Motor neuron (in vitro differentiated cells): ENCODE measurements around the gene GALK1. TPM values are rescaled to one million over a fixed set of nuclear protein-coding genes. Genes with fewer than 3 reads are reported as not detected.
A peak's percentile ranks its signal among the peaks of the same experiment; 100 is the strongest.

ENCODE experiments used
- ATAC-seq, 8 experiments: fragments of 200-7000 bp; cut with Tn5 transposase; replicated peaks in 6 of 8; 2 replicates each; pipeline ENCODE4 v1.8.0; 2021; ENCODE audit warnings: mild to moderate bottlenecking in 8 of 8, moderate library complexity in 8 of 8
- H3K27ac ChIP-seq, 2 donors: fragments of 250-450 bp; sonication (Bioruptor Pico); 2 replicates each; pipeline ENCODE4 v1.9.0; 2021; ENCODE audit warnings: antibody characterized with exemption in 2 of 2, mild to moderate bottlenecking in 2 of 2, moderate library complexity in 1 of 2
- H3K4me1 ChIP-seq, 2 donors: fragments of 250-450 bp; sonication (Bioruptor Pico); replicated peaks in 1 of 2; 2 replicates each; pipeline ENCODE4 v1.6.1; 2021; ENCODE audit warnings: antibody characterized with exemption in 2 of 2, mild to moderate bottlenecking in 2 of 2, moderate library complexity in 1 of 2
- H3K4me3 ChIP-seq, 5 donors: fragments of 250-450 bp; sonication (Bioruptor Pico); 2 replicates each; pipeline ENCODE4 v1.9.0; 2021; ENCODE audit warnings: antibody characterized with exemption in 5 of 5, mild to moderate bottlenecking in 5 of 5, moderate library complexity in 4 of 5
- WGBS, 10 experiments: fragments of 450-650 bp; shearing (Covaris generic); methylation state at CpG; one replicate each; pipeline ENCODE4 v1.0.0; 2022; 5-methylcytosine and 5-hydroxymethylcytosine counted together
- in situ Hi-C, 9 experiments: fragments of 400-800 bp; cut with MboI; loops; one replicate each; pipeline ENCODE4 v1.15.0; 2021; ENCODE audit warnings: low sequenced_read_pairs in 9 of 9, low pct_unique_long_range_greater_than_20kb in 2 of 9; ENCODE audit not compliant: unreplicated experiment in 9 of 9
- total RNA-seq, 8 experiments: library from RNA; unstranded; fragments of 300-600 nt; gene quantifications; 2 replicates each; pipeline versions ENCODE4 v1.2.3 to v1.2.4, GENCODE V29; 2022

Gene GALK1
- total RNA-seq, 8 experiments from 2014 or later, result 10.0 to 32.7 (median 16.4) TPM

DNA sequence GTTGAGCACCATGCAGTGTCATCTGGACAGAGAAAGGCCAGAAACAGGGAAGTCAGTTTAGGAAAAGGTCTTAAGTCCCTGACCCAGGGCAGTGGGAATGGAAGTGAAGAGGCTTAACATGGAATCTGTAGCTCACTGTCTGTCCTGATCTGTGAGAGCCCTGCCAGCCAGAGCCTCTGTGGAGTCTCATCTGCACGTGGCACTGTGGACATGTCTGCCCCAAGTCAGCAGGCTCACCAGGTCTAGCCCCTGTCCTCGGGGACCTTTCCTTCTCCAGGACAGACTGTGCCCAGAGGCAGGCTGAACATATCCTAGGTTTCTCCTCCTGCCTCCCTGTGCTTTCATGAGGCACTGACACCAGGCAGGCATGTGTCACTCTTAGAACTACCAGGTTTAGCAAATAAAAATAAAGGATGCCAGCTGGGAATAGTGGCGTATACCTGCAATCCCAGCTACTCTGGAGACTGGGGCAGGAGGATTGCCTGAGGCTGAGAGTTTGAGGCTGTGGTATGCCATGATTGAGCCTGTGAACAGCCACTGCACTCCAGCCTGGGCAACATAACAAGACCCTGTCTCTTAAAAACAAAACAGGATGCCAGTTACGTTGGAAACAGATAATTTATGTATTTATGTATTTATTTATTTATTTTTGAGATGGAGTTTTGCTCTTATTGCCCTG is 42.0 kb upstream of the GALK1 start:
- 90 to 100% (median 100%) methylated on average over 1 to 3 of the region's 4 CpGs; no CpG with 5 or more reads in 2 of the 10 experiments for WGBS, 10 experiments
- H3K4me3 ChIP-seq, result no peak overlapping the region
- in situ Hi-C loops, result no loop called here
- peaks cover 19 to 20% of the 10 kb centered on the region in 2 donors for H3K4me1 ChIP-seq
- no peak overlapping the region for H3K27ac ChIP-seq
- no peak for ATAC-seq

DNA sequence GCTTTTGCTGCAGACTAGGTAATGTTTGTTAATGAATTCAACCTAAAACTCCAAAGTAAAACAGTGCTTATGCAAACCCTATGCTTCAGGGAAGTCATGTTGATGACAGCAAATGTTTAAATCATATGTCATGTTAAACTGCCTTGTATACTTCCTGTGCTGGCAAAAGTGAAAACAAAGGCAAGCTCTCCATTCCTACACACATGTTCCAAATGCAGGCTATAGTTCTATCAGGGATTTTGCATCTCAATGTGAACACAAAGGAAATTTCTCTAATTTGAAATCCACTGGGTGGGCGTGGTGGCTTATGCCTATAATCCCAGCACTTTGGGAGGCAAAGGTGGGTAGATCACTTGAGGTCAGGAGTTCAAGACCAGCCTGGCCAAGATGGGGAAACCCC is 38.9 kb upstream of the GALK1 start:
- in situ Hi-C loops, result no loop called here
- Histone ChIP-seq H3K27ac (no peak overlapping the region), H3K4me3 (no peak overlapping the region), H3K4me1 (peaks cover 6 to 7% of the 10 kb centered on the region in 2 donors)
- 100% methylated on average over 1 of the region's 1 CpG; no CpG with 5 or more reads in 7 of the 10 experiments for WGBS, 10 experiments
- ATAC-seq, result peak in 3 of 8 experiments; percentile 53 to 66 (median 57)

DNA sequence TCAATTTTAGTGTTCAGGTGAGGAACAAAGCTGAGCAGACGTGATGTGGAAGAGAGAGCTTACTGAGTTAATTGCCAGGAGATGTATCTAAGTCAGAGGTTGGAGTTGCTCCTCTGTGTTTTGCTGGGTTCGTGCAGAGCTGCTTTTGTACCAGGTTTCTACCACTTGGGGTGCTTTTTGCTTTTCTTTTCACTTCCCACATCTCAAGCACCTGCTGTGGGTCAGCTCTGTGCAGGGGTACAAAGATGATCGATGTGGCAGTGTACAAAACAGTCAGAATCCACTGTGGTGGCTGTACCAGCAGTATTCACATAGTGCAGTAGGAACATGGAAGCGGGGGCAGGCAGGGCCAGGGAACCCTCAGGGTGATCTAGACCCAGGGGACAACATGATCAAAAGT is 34.4 kb upstream of the GALK1 start:
- in situ Hi-C loops, result no loop called here
- Histone ChIP-seq H3K4me1 (peaks cover 0 to 3% of the 10 kb centered on the region in 2 donors), H3K27ac (no peak overlapping the region), H3K4me3 (no peak overlapping the region)
- no peak for ATAC-seq
- 72 to 100% (median 100%) methylated on average over 1 to 2 of the region's 4 CpGs; no CpG with 5 or more reads in 7 of the 10 experiments for WGBS, 10 experiments

DNA sequence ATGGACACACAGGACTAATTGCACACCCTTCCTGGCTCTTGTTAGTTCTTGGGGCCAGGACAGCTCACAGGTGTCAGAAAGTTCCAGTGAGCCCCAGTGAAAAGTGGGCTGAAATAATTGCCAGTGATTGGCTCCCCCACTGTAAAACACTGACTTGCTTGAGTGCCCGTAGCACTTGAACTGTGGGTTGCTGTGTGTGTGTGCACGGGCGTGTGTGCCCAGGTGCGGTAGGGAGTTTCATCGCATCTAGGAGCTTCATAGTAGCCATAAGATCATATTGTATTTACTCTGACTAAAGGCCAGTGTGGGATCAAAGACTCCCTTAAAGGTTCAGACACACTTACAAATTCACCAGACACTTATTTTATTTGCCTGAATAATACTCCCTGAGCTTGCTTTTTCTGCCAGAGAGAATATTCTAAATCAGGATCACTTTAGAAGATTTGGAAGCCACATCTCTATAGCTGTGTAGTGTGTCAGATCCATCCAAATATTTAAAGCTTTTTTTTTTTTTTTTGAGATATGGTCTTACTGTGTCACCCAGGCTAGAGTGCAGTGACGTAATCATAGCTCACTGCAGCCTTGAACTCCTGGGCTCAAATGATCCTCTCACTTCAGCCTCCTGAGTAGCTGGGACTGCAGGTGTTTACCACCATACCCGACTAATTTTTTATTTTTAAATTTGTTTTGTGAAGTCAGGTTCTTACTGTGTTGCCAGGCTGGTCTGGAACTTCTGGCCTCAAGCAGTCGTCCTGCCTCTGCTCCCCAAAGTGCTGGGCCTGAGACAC is 31.0 kb upstream of the GALK1 start:
- no peaks in the 10 kb centered on the region for H3K4me1 ChIP-seq
- in situ Hi-C loops, result no loop called here
- no peak for ATAC-seq
- 80 to 100% (median 92%) methylated on average over 1 to 7 of the region's 8 CpGs; no CpG with 5 or more reads in 2 of the 10 experiments for WGBS, 10 experiments
- no peak overlapping the region for H3K27ac ChIP-seq
- H3K4me3 ChIP-seq, result no peak overlapping the region

DNA sequence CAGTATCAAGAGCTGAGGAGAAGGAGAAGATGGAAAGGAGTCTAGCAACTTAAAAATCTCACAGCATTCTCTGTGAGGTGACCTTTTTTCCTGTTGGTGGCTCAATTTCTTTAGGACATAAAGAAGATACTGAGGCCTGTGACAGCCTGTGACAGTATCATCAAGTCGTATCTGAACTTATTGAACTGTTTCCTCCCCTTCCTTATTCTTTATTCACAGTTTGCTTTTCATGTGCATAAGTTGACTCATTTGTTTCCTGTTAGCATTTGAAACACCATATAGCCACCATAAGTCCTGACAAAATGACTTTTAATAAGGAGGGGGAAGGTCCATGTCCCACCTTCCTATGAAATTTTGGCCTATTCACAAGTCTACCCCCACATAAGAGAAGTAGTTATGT is 28.5 kb upstream of the GALK1 start:
- in situ Hi-C loops, result no loop called here
- H3K27ac ChIP-seq, result no peak overlapping the region
- WGBS, 10 experiments, result 0 to 100% (median 75%) methylated on average over 1 of the region's 1 CpG; no CpG with 5 or more reads in 1 of the 10 experiments
- H3K4me3 ChIP-seq, result no peak overlapping the region
- peak in 2 of 8 experiments; percentile 65 to 80 for ATAC-seq
- no peaks in the 10 kb centered on the region for H3K4me1 ChIP-seq

DNA sequence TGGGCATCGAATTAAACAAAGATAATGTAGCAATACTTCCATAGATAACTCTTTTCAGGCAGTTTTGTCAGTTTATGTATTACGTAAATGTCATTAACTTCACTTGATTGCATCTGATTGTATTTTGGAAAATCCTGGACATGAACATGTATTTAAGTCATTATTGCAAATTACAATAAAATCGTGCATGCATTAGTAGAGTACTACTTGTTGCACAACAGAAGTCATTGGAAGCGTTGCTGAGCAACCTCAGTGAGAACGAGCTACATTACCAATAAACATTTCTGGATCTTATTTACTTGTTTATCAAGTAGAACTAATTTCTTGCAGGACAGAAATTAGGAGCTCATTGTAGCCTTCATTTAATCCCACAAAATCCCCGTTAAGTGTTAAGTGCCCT is 26.3 kb upstream of the GALK1 start:
- Histone ChIP-seq H3K4me3 (no peak overlapping the region), H3K27ac (no peak overlapping the region), H3K4me1 (peaks cover 12 to 13% of the 10 kb centered on the region in 2 donors)
- ATAC-seq, result no peak
- 40 to 100% (median 92%) methylated on average over 1 to 6 of the region's 6 CpGs for WGBS, 10 experiments
- in situ Hi-C loops, result no loop called here

DNA sequence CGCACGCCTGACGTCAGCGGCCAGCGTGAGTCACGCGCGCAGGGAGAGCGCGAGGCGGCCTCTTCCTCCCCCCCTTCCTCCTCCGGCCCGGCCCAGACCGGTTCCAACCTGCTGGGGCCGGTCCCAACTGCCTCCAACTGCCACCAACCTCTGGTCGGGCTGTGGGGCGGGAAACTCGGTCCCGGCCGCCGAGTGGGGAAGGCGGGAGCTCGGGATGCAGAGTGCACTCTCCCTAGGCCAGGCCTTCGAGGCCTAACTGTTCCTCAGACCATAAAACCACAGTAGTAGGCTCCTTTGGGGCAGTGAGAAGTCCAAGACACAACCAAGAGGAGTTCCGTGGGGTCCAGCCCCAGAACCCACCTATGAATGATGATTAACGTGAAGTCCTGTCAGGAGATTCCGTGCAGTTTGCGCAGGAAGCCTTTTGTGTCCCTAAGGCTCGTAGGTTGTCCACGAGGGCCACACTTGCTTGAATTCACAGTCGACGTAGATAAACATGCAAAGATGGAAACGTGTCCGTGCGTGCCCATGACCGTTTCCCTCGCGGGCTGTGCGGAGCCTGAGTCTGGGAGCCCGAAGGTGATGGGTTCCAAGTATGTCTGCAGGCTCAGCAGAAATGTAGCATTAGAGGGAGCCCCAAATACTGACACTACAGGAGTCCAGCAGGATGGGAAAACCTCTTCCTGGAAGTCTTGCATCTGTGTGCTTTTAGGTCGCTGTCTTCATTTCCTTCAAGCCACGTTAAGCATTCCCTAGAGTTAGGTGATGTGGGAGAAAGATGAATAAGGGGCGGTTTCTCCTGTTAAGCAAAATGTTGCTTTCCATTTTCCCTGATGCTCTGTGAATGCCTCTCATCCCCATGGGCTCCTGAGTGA is 20.3 kb upstream of the GALK1 start:
- H3K4me1 ChIP-seq, result peaks cover 32 to 35% of the 10 kb centered on the region in 2 donors
- peak; percentile 79 to 88 (median 82) for ATAC-seq
- H3K4me3 ChIP-seq, result peak overlapping the region; percentile 46 to 77 (median 66)
- 0 to 80% (median 2%) methylated on average over 1 to 12 of the region's 43 CpGs; no CpG with 5 or more reads in 3 of the 10 experiments for WGBS, 10 experiments
- in situ Hi-C loops, result no loop called here
- H3K27ac ChIP-seq, result peak overlapping the region; percentile 98 to 100

DNA sequence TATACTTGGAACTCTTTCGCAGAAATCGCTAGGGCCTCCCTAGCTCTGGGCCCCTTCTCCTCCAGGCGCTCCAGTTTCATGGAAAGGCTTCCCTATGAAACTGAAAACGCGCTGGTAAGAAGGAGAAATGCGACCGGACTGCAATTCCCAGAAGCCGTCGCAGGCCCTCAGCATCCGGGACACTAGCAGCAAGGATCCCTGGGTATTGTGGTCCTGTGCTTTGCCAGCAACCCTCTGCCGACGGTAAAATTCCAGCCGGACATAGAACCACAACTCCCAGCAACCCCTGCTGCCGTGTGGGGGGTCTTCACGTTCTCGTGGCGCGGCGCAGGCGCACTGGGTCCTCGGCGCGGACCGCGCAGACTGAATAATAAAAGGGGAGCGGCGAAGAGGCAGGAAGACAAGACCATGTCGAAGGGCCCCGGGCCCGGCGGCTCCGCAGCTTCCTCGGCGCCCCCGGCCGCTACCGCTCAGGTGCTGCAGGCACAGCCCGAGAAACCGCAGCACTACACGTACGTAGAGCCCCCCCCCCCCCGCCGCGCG is 19.6 kb upstream of the GALK1 start, which contains the start of gene UNK:
TSS of gene UNK (plus strand) at position 334 of the 543 bp plus-strand sequence. CDS start at position 409, 75 bp downstream.
- peak within 1 kb of the TSS; percentile 46 to 77 (median 66) for H3K4me3 ChIP-seq
- WGBS, 10 experiments, result 0 to 1% (median 0%) methylated on average over 1 to 17 of the region's 45 CpGs; no CpG with 5 or more reads in 3 of the 10 experiments
- in situ Hi-C loops, result no loop called here
- ATAC-seq, result peak; percentile 69 to 86 (median 82)
- H3K4me1 ChIP-seq, result peaks cover 32 to 35% of the 10 kb centered on the region in 2 donors
- peak within 1 kb of the TSS; percentile 98 to 100 for H3K27ac ChIP-seq

DNA sequence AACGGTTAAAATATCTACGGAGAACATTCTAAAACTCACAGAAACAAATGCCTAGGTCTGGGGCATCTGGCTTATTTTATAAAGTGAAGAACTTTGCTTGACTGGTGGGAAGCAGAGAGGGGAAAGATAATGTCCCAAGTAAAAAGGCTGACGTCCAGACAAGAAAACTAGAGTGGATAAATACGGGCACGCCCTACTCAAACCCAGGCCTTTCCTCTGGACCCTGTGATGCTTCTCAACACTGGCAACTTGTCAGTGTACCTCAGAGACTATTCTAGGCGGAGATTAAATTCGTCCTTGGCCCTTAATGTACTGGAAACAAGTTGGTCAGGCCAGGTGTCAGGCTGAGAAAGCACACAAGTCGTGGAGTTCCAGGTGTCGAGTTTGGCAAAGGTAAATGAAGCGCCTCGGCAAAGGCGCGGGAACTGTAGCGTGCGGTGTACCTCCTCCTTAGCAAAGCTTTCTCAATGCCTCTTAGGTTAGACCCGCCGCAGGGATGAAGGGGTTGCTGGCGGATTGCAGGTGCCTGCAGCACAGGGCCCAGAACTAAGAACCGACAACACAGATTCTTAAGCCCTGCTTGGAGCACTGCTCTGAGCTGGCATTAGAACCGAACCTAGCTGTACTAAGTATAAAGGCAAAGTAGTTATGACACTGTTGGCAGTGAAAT is 18.9 kb upstream of the GALK1 start:
- peak overlapping the region; percentile 98 to 100 for H3K27ac ChIP-seq
- peak in 5 of 8 experiments; percentile 0 to 3 (median 2) for ATAC-seq

DNA sequence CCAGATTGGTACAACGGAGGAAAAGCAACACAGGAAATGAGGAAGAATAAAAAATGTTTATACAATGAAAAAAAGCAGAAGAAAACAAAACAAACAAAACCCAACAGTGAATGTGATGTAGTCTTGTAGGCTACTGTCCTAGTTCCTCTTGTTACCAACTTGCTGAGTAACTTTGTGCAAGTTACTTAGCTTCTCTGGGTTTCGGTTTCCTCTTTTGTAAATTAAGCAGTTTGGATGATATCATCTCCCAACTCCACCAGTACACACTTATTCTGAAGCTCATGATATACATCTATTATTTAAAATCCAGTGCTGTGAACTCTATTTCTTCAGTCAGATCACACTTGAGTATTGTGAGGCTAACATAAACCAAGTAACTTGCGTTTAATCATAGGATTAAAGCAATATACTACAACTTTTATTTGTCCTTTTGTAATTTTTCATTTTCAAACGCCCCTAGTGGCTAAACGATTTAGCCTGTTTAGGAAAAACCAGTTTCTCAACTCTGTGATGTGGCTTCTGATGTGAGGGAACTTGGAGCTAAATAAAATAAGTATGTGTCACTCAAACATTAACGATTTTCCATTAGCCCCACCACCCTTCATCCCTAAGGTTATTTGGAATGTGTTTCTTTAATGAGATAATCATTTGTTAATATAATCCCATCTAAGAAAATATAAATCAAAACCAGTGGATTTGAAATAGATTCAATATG is 18.2 kb upstream of the GALK1 start:
- in situ Hi-C loops, result no loop called here
- H3K4me1 ChIP-seq, result peaks cover 32 to 35% of the 10 kb centered on the region in 2 donors
- peak overlapping the region in 1 of 2 donors; percentile 100 for H3K27ac ChIP-seq
- no peak overlapping the region for H3K4me3 ChIP-seq
- ATAC-seq, result no peak
- WGBS, 10 experiments, result 7 to 91% (median 55%) methylated on average over 1 to 6 of the region's 6 CpGs

More for the DNA sequence above, 18.9 kb upstream of the GALK1 start:
- H3K4me1 ChIP-seq, result peaks cover 32 to 35% of the 10 kb centered on the region in 2 donors
- peak overlapping the region; percentile 27 to 77 (median 64) for H3K4me3 ChIP-seq
- WGBS, 10 experiments, result 4 to 90% (median 60%) methylated on average over 1 to 20 of the region's 20 CpGs
- in situ Hi-C loops, result no loop called here

DNA sequence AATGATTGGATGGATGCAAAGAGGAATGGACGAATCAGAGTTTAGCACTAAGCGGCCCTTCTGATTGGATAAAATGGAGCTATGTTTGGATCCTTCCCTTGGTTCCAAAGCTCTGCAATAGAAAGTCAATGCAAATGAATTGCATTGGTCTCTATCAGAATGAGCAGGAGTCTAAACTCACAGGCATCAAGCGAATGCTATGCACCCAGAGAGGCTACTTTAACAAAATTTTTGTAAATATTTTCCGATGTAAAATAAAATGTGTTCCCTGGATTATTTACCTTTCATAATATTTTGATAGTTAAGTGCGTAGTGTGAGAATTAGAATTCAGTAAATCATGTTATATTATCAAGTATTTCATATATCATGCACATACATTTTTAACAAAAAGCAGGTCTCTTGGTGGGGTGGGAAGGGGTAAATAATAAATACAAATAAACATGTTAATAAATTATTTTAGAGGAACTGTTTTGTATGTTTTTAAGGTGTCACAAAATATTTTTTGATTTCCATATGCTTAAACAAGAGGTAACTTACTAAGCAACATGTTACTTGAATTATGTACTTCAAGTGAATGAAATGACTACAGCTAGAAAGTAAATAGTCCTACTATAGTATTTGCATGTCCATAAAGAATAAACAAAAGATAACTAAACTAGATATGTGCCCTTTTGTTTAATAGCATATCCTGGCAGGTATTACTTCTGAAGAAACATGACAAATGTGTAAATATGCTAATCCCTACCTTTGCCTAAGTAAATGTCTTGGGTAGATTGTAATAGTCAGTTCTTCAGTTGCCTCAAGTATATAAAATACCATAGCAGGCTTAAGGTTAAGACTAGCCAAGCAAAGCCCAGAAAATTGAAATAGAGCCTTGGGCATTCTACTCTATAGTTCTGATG is 15.2 kb upstream of the GALK1 start:
- peak overlapping the region in 2 of 5 donors; percentile 2 to 5 for H3K4me3 ChIP-seq
- in situ Hi-C loops, result no loop called here
- 7 to 42% (median 24%) methylated on average over 2 to 5 of the region's 5 CpGs for WGBS, 10 experiments
- no peak for ATAC-seq
- no peak overlapping the region for H3K27ac ChIP-seq
- H3K4me1 ChIP-seq, result peaks cover 22 to 24% of the 10 kb centered on the region in 2 donors
